Gastroesophageal sphincter (tissue), 3 donors: ENCODE results near the gene GALNT17.

Experiments
- CTCF ChIP-seq, 4 experiments: fragments of 200-600 bp in 2 of 4; fragments of 450-650 bp in 2 of 4; sonication (generic) in 1 of 4; IDR thresholded peaks; one replicate each; pipeline ENCODE4 v1.5.1; 2017 to 2019; ENCODE audit warnings: antibody characterized with exemption in 4 of 4, mild to moderate bottlenecking in 2 of 4, moderate library complexity in 2 of 4
- EP300 ChIP-seq: sonication (generic); formaldehyde crosslinking; IDR thresholded peaks from one replicate; pipeline ENCODE4 v1.6.1; 2017; ENCODE audit warnings: antibody characterized with exemption, mild to moderate bottlenecking
- POLR2A ChIP-seq, 2 donors: fragments of 450-650 bp; IDR thresholded peaks; one replicate each; pipeline ENCODE4 v1.6.1; 2017; ENCODE audit warnings: antibody characterized with exemption in 2 of 2, mild to moderate bottlenecking in 2 of 2, moderate library complexity in 1 of 2
- POLR2AphosphoS5 ChIP-seq: sonication (generic); formaldehyde crosslinking; IDR thresholded peaks from one replicate; pipeline ENCODE4 v1.6.1; 2017; ENCODE audit warnings: antibody characterized with exemption

DNA sequence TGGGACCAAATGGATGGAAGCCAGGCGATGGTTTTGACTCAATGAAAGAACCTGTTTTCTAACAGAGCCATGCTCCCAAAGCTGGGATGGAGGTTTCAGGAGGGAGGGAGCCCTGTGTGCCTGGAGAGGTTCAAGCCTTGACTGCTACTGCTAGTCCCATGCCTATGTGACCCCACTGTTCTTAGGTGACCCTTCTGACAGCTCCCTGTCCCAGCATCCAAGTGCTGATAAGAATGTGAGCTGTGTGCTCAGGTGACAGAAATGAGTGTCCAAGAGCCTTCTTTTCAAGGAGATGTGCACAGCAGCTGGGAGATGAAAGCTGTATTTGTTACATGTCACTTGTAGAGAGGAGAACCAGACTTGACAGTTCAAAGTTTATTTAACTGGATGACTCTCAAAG lies 595.4 kb downstream of the GALNT17 start:
- no peak for TF ChIP-seq CTCF (IDR thresholded peaks at IDR 0.05)
- no peak for TF ChIP-seq POLR2AphosphoS5
- TF ChIP-seq POLR2A (IDR thresholded peaks at IDR 0.05) = no peak
- no peak for TF ChIP-seq EP300
